ENCODE measurements around the gene RGS10.

Gene RGS10

DNA sequence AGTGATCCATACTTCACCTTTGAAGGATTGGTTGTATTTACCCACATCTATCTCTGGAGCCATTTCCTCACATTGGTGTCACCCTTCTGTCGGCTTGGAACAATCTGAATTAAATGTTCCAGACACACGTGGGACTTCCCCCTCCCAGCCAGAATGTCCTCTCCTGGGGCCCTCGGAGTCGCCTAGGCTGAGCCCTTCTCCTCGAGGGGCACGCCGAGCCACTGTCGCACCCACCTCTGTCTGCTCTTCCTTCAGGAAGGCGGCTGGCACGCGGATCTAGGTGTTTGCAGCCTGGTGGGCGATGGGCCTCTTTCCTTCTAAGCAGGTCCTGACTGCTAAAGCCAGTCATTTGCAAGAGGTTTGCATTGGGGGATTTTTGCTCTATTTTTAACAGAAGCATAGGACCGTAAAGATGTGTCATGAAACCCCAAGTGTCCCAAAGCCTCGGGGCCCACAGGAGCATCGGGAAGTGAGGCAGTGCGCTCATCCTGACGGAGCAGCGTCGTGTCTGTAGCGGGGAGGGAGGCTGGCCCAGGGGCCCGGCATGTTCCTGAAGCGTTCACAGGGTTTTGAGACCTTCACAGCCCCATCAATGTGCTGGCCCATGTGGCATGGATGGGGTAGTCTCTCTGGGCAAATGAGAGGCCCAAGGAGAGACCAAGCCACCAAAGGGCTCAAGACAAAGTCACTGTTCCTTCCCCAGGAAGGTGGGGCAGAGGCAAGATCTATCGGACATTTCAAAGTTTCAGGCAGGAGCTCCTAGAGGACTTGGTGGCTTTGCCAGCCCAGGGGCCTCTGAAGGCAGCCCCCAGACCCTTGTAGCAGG, 86.7 kb downstream of the RGS10 start:
- ChIA-PET CTCF (interaction anchor here (0.5 to 2.4 kb wide), 2 partner anchors 10 to 35 kb away, joined by 4 to 12 read pairs; no protein-coding TSS in a partner anchor), POLR2A (ENCODE audit: low non-redundant PET) (no interaction called here)
- no peak for DNase-seq (ENCODE audit: low spot score)
- H3K27ac ChIP-seq, result no peak overlapping the region
- no peak for TF ChIP-seq CTCF (conservative IDR thresholded peaks at IDR 0.05; ENCODE audit: low read depth)

- CTCF ChIA-PET, result interaction anchor here (0.7 to 1.3 kb wide), 2 partner anchors 10 to 39 kb away, joined by 4 read pairs; no protein-coding TSS in a partner anchor
- H3K27ac ChIP-seq, result no peak overlapping the region
- DNase-seq (ENCODE audit: low spot score), result no peak
- POLR2A ChIA-PET (ENCODE audit: low non-redundant PET), result no interaction called here
- no peak for TF ChIP-seq CTCF (conservative IDR thresholded peaks at IDR 0.05; ENCODE audit: low read depth)
Measured at GRCh38 chr10:119454990-119455389, 87.5 kb downstream of the RGS10 start.

GRCh38 chr10:119454316-119454715, 88.2 kb downstream of the RGS10 start:
- no peak for TF ChIP-seq CTCF (conservative IDR thresholded peaks at IDR 0.05; ENCODE audit: low read depth)
- H3K27ac ChIP-seq, result no peak overlapping the region
- CTCF ChIA-PET, result interaction anchor here (0.6 to 1.3 kb wide), 4 partner anchors 9 to 248 kb away, joined by 3 to 4 read pairs (median 4); no protein-coding TSS in a partner anchor
- POLR2A ChIA-PET (ENCODE audit: low non-redundant PET), result no interaction called here
- no peak for DNase-seq (ENCODE audit: low spot score)

GRCh38 chr10:119453313-119453712, 89.2 kb downstream of the RGS10 start:
- TF ChIP-seq CTCF (conservative IDR thresholded peaks at IDR 0.05; ENCODE audit: low read depth), result no peak
- CTCF ChIA-PET, result no interaction called here
- H3K27ac ChIP-seq, result no peak overlapping the region
- no peak for DNase-seq (ENCODE audit: low spot score)
- POLR2A ChIA-PET (ENCODE audit: low non-redundant PET), result no interaction called here

GRCh38 chr10:119452396-119452795, 90.1 kb downstream of the RGS10 start:
- ChIA-PET POLR2A (ENCODE audit: low non-redundant PET) (no interaction called here), CTCF (interaction anchor here (0.6 kb wide), 1 partner anchor 252 kb away, joined by 5 read pairs; no protein-coding TSS in a partner anchor)
- TF ChIP-seq CTCF (conservative IDR thresholded peaks at IDR 0.05; ENCODE audit: low read depth), result no peak
- no peak for DNase-seq (ENCODE audit: low spot score)
- H3K27ac ChIP-seq, result no peak overlapping the region

- no peak for DNase-seq (ENCODE audit: low spot score)
- POLR2A ChIA-PET (ENCODE audit: low non-redundant PET), result no interaction called here
Measured at GRCh38 chr10:119451300-119451896, 91.1 kb downstream of the RGS10 start.

More at GRCh38 chr10:119451300-119451896, 91.1 kb downstream of the RGS10 start:
- TF ChIP-seq CTCF (conservative IDR thresholded peaks at IDR 0.05; ENCODE audit: low read depth), result no peak
- H3K27ac ChIP-seq, result no peak overlapping the region
- CTCF ChIA-PET, result no interaction called here

All from RWPE1 (cell line).